H1 (cell line): ENCODE data around the gene TK2. TPM values are rescaled to one million over a fixed set of nuclear protein-coding genes. Genes with fewer than 3 reads are reported as not detected.
A peak's percentile ranks its signal among the peaks of the same experiment; 100 is the strongest.

Experiments used
- CTCF ChIA-PET: fragments of 300-600 bp; sonication (Branson Sonifier 250); formaldehyde crosslinking; loops from one replicate; lab custom pipeline; 2021; ENCODE audit not compliant: partially characterized antibody; lab: Charles Lee
- POLR2A ChIA-PET: fragments of 300-600 bp; sonication (Branson Sonifier 250); formaldehyde crosslinking; loops from one replicate; lab custom pipeline; 2021; ENCODE audit warnings: inconsistent platforms; ENCODE audit not compliant: partially characterized antibody; lab: Charles Lee
- DNase-seq, 2 experiments: peaks; one replicate each; pipeline versions ENCODE4 v3.0.0 to v3.0.0-alpha.2; 2010 to 2022; ENCODE audit warnings: low spot score in 2 of 2, low read depth in 1 of 2, mixed read lengths in 1 of 2
- FAIRE-seq: peaks from 2 replicates; lab custom pipeline; 2011; peaks lifted over from hg19 to GRCh38; lab: Jason Lieb, UNC
- H2AFZ ChIP-seq: 2 replicates; pipeline ENCODE4 v1.8.1; 2012; ENCODE audit warnings: low read length, inconsistent platforms
- H2AK5ac ChIP-seq: 2 replicates; pipeline ENCODE4 v1.6.1; 2013; ENCODE audit warnings: low read depth, low read length
- H2BK120ac ChIP-seq: replicated peaks from 2 replicates; pipeline ENCODE3; 2013; ENCODE audit warnings: low read depth, low read length, inconsistent platforms
- H2BK12ac ChIP-seq: 2 replicates; pipeline ENCODE4 v1.6.1; 2013; ENCODE audit warnings: low read depth, low read length
- H2BK15ac ChIP-seq: 2 replicates; pipeline ENCODE4 v1.6.1; 2013; ENCODE audit warnings: low read length
- H2BK20ac ChIP-seq: 2 replicates; pipeline ENCODE4 v1.6.1; 2013; ENCODE audit warnings: low read length
- H2BK5ac ChIP-seq: 2 replicates; pipeline ENCODE4 v1.6.1; 2013; ENCODE audit warnings: low read depth, low read length
- H3K14ac ChIP-seq: 2 replicates; pipeline ENCODE4 v1.6.1; 2013; ENCODE audit warnings: inconsistent platforms; ENCODE audit not compliant: insufficient read length
- H3K18ac ChIP-seq: 2 replicates; pipeline ENCODE4 v1.6.1; 2013; ENCODE audit warnings: low read length; ENCODE audit errors: extremely low read depth
- H3K23ac ChIP-seq: 2 replicates; pipeline ENCODE4 v1.6.1; 2013; ENCODE audit warnings: inconsistent platforms; ENCODE audit not compliant: insufficient read length
- H3K23me2 ChIP-seq: 2 replicates; pipeline ENCODE4 v1.6.1; 2013; ENCODE audit warnings: low read depth, low read length
- H3K27ac ChIP-seq: 2 replicates; pipeline ENCODE4 v1.6.1; 2011; ENCODE audit warnings: low read depth, low read length, inconsistent platforms
- H3K27me3 ChIP-seq, 4 experiments: replicated peaks in 1 of 4; 1 replicate in 1 of 4; 2 replicates in 3 of 4; pipeline versions ENCODE4 v1.6.1 to v1.8.1; 2011 to 2013; ENCODE audit warnings: low read length in 3 of 4, mild to moderate bottlenecking in 3 of 4, inconsistent platforms in 2 of 4, mixed read lengths in 2 of 4, moderate library complexity in 1 of 4; ENCODE audit not compliant: control insufficient read depth in 3 of 4, insufficient read depth in 3 of 4; ENCODE audit errors: extremely low read depth in 1 of 4
- H3K36me3 ChIP-seq, 4 experiments: 2 replicates each; pipeline versions ENCODE4 v1.6.1 to v1.8.1; 2011 to 2013; ENCODE audit warnings: mild to moderate bottlenecking in 4 of 4, low read length in 3 of 4, moderate library complexity in 2 of 4, control low read depth in 1 of 4, inconsistent platforms in 1 of 4; ENCODE audit not compliant: insufficient read depth in 4 of 4, control insufficient read depth in 2 of 4
- H3K4ac ChIP-seq: replicated peaks from 2 replicates; pipeline ENCODE3; 2013; ENCODE audit warnings: low read length, low read depth, mixed read lengths, inconsistent platforms; ENCODE audit not compliant: insufficient read length
- H3K4me1 ChIP-seq, 4 experiments: replicated peaks in 1 of 4; 1 replicate in 1 of 4; 2 replicates in 3 of 4; pipeline versions ENCODE4 v1.6.1 to v1.8.1; 2011 to 2013; ENCODE audit warnings: low read length in 3 of 4, inconsistent platforms in 2 of 4, mixed read lengths in 1 of 4; ENCODE audit not compliant: insufficient read depth in 4 of 4, control insufficient read depth in 3 of 4
- H3K4me2 ChIP-seq, 2 experiments: 2 replicates each; pipeline versions ENCODE4 v1.6.1 to v1.8.1; 2011 to 2013; ENCODE audit warnings: low read depth in 2 of 2, low read length in 2 of 2, control low read depth in 1 of 2, inconsistent platforms in 1 of 2, mild to moderate bottlenecking in 1 of 2; ENCODE audit not compliant: insufficient read depth in 1 of 2
- H3K4me3 ChIP-seq, 4 experiments: fragments of 200-600, 300-600 bp in 1 of 4; sonication (generic), shearing (Covaris generic), sonication (Bioruptor Twin) in 1 of 4; 2 replicates each; pipeline versions ENCODE4 v1.5.1 to v1.8.1; 2011 to 2016; ENCODE audit warnings: low read length in 4 of 4, low read depth in 3 of 4, control low read depth in 2 of 4, inconsistent platforms in 2 of 4, mild to moderate bottlenecking in 2 of 4, mixed read lengths in 1 of 4, moderate library complexity in 1 of 4; ENCODE audit not compliant: insufficient read depth in 2 of 4; ENCODE audit errors: extremely low read depth in 1 of 4
- H3K56ac ChIP-seq: replicated peaks from 2 replicates; pipeline ENCODE3; 2013; ENCODE audit warnings: low read depth, mild to moderate bottlenecking, mixed read lengths, low read length, inconsistent platforms; ENCODE audit not compliant: insufficient read length
- H3K79me1 ChIP-seq: 2 replicates; pipeline ENCODE4 v1.6.1; 2013; ENCODE audit warnings: low read depth, low read length, control low read depth
- H3K79me2 ChIP-seq, 2 experiments: 2 replicates each; pipeline versions ENCODE4 v1.6.1 to v1.8.1; 2012 to 2013; ENCODE audit warnings: low read length in 2 of 2, mild to moderate bottlenecking in 2 of 2, inconsistent platforms in 1 of 2; ENCODE audit not compliant: insufficient read depth in 2 of 2, control insufficient read depth in 1 of 2
- H3K9ac ChIP-seq, 4 experiments: replicated peaks in 1 of 4; 1 replicate in 1 of 4; 2 replicates in 3 of 4; pipeline versions ENCODE4 v1.6.1 to v1.8.1; 2011 to 2013; ENCODE audit warnings: low read depth in 3 of 4, low read length in 3 of 4, control low read depth in 2 of 4, mild to moderate bottlenecking in 2 of 4, moderate library complexity in 2 of 4, inconsistent platforms in 1 of 4; ENCODE audit errors: extremely low read depth in 1 of 4
- H3K9me3 ChIP-seq, 2 experiments: 2 replicates each; pipeline versions ENCODE4 v1.6.1 to v1.8.1; 2012 to 2013; ENCODE audit warnings: mild to moderate bottlenecking in 2 of 2, moderate library complexity in 2 of 2, control low read depth in 1 of 2, inconsistent platforms in 1 of 2, low read depth in 1 of 2, low read length in 1 of 2, mixed read lengths in 1 of 2; ENCODE audit not compliant: insufficient read depth in 2 of 2
- H4K20me1 ChIP-seq, 2 experiments: replicated peaks in 1 of 2; 2 replicates each; pipeline versions ENCODE3 to v1.8.1; 2011 to 2013; ENCODE audit warnings: inconsistent platforms in 2 of 2, low read length in 2 of 2, mild to moderate bottlenecking in 1 of 2; ENCODE audit not compliant: insufficient read depth in 2 of 2, control insufficient read depth in 1 of 2
- H4K5ac ChIP-seq: 2 replicates; pipeline ENCODE4 v1.6.1; 2013; ENCODE audit warnings: low read length, low read depth, mixed read lengths, inconsistent platforms; ENCODE audit not compliant: insufficient read length
- H4K8ac ChIP-seq: 2 replicates; pipeline ENCODE4 v1.8.0; 2013; ENCODE audit warnings: mild to moderate bottlenecking, moderate library complexity, low read length, inconsistent platforms; ENCODE audit not compliant: insufficient read depth; ENCODE audit errors: extremely low read depth
- H4K91ac ChIP-seq: replicated peaks from 2 replicates; pipeline ENCODE3; 2013; ENCODE audit warnings: low read length, mixed read lengths, inconsistent platforms; ENCODE audit not compliant: insufficient read length
- CBX8 ChIP-seq: fragments of 300-800, 300-1000 bp; sonication (generic); IDR thresholded peaks from 2 replicates; pipeline ENCODE4 v1.7.1; 2016; ENCODE audit warnings: low read depth, low read length, borderline replicate concordance
- CEBPB ChIP-seq: IDR thresholded peaks from 2 replicates; pipeline ENCODE4 v1.6.1; 2012; ENCODE audit warnings: low read depth, low read length
- WGBS, 2 experiments: shearing (Covaris generic) in 1 of 2; methylation state at CpG; one replicate each; pipeline versions ENCODE4 v1.1.6 to v1.1.7; 2013 to 2015; ENCODE audit warnings: low lambda C conversion rate in 2 of 2, mixed read lengths in 2 of 2, inconsistent platforms in 1 of 2, low coverage in 1 of 2, missing lambda C conversion rate in 1 of 2; ENCODE audit not compliant: insufficient replicate concordance in 2 of 2, insufficient coverage in 1 of 2, insufficient read length in 1 of 2; ENCODE audit errors: extremely low coverage in 1 of 2, missing lambda C conversion rate in 1 of 2; 5-methylcytosine and 5-hydroxymethylcytosine counted together
- polyA plus RNA-seq, 7 experiments: library from polyadenylated mRNA; depleted of rRNA in 3 of 7; stranded (reverse) in 5 of 7; unstranded in 2 of 7; fragments of >200 nt in 5 of 7; fragments of 200-250 nt in 2 of 7; gene quantifications; 1 replicate in 5 of 7; 2 replicates in 1 of 7; 4 replicates in 1 of 7; pipeline versions ENCODE4 v1.2.1 to v1.2.3, GENCODE V29; 2011 to 2013; ENCODE audit warnings: missing spikeins in 2 of 7, mixed read lengths in 2 of 7
- total RNA-seq: library from RNA; stranded (reverse); fragmentation: NEBNext Ultra II Directional; extraction: Animal tissue kit (Norgen Biotek cat#: 25700); gene quantifications from 2 replicates; pipeline ENCODE4 v1.2.1, GENCODE V29; 2021

TK2 gene
- total and polyA plus RNA-seq, 2 of the 8 experiments (the other 6 are each of a cell fraction or from before 2014, with no cell fraction given) = 2.7 to 3.6 TPM

- Histone ChIP-seq H3K79me1 (no peaks in the 10 kb centered on the region; the same call in 1 of the 2 replicates), H2BK20ac (no peak overlapping the region), H4K91ac (no peak overlapping the region), H2AK5ac (no peak overlapping the region), H3K79me2 (no peaks in the 10 kb centered on the region), H3K4ac (no peak overlapping the region), H3K4me2 (no peak overlapping the region), H3K27ac (no peak overlapping the region), H2BK12ac (no peak overlapping the region), H3K23me2 (peaks cover 13% of the 10 kb centered on the region), H2BK120ac (no peak overlapping the region), H3K9me3 (peaks cover 0 to 4% of the 10 kb centered on the region in 2 experiments; a peak in 1 of 4 replicates), H4K20me1 (no peaks in the 10 kb centered on the region), H4K8ac (no peak overlapping the region), H3K27me3 (peaks cover 0 to 21% (median 12%) of the 10 kb centered on the region in 4 experiments; a peak in 6 of 7 replicates), H3K36me3 (no peaks in the 10 kb centered on the region; a peak in 1 of 8 replicates), H3K23ac (no peak overlapping the region), H3K56ac (no peak overlapping the region), H2AFZ (no peak overlapping the region), H4K5ac (no peak overlapping the region), H3K9ac (no peak overlapping the region), H2BK15ac (no peak overlapping the region), H3K4me3 (no peak overlapping the region), H3K4me1 (peaks cover 0 to 9% (median 7%) of the 10 kb centered on the region in 4 experiments; a peak in 5 of 7 replicates), H3K14ac (no peak overlapping the region), H3K18ac (no peak overlapping the region), H2BK5ac (no peak overlapping the region)
- FAIRE-seq = no peak
- WGBS, 2 experiments = 85% methylated on average over 6 of the region's 6 CpGs; no CpG with 5 or more reads in 1 of the 2 experiments
- ChIA-PET CTCF (interaction anchor here (1.1 to 4.2 kb wide), 2 partner anchors 9 to 35 kb away, joined by 3 to 22 read pairs; partner anchors contain the start of gene CMTM1), POLR2A (no interaction called here)
- TF ChIP-seq CEBPB = peak; percentile 29; the same call in 1 of the 2 replicates
- TF ChIP-seq CBX8 = no peak
- no peak for DNase-seq
Measured at GRCh38 chr16:66554495-66554894, 4.6 kb upstream of the TK2 start.
